HL-60 (cell line): ENCODE data around the gene PAQR8.

Experiments used
- DNase-seq, 2 experiments: peaks; one replicate each; pipeline ENCODE4 v3.0.0-alpha.2; 2010 to 2020; ENCODE audit warnings: low read depth in 1 of 2, low spot score in 1 of 2
- H3K27ac ChIP-seq: fragments of 250-450 bp; sonication (Bioruptor Pico); replicated peaks from 2 replicates; pipeline ENCODE4 v1.5.1; 2020; ENCODE audit warnings: mild to moderate bottlenecking, moderate library complexity
- H3K27me3 ChIP-seq: fragments of 250-450 bp; sonication (Bioruptor Pico); 2 replicates; pipeline ENCODE4 v1.5.1; 2021; ENCODE audit warnings: mild to moderate bottlenecking, moderate library complexity; ENCODE audit not compliant: insufficient read depth, poor library complexity, severe bottlenecking
- H3K4me3 ChIP-seq: replicated peaks from 2 replicates; pipeline ENCODE4 v1.5.1; 2011; ENCODE audit warnings: mild to moderate bottlenecking, control low read depth, low read length; ENCODE audit not compliant: insufficient read depth
- GABPA ChIP-seq: IDR thresholded peaks from 2 replicates; pipeline ENCODE4 v1.6.1; 2012; ENCODE audit warnings: low read depth
- POLR2AphosphoS5 ChIP-seq: IDR thresholded peaks from 2 replicates; pipeline ENCODE4 v1.6.1; 2012; ENCODE audit warnings: low read depth
- REST ChIP-seq: IDR thresholded peaks from 2 replicates; pipeline ENCODE4 v1.6.1; 2012; ENCODE audit warnings: low read depth; ENCODE audit not compliant: insufficient replicate concordance
- SPI1 ChIP-seq: IDR thresholded peaks from 2 replicates; pipeline ENCODE4 v1.6.1; 2012; ENCODE audit warnings: low read depth, mild to moderate bottlenecking, borderline replicate concordance
- long read RNA-seq: library from polyadenylated mRNA; unstranded; transcript quantifications from one replicate; pipeline ENCODE4 v2.0.0, GENCODE V29; 2020
- TF ChIP-seq, protein P1 (sequence below): IDR thresholded peaks from one replicate; pipeline ENCODE4 v1.5.1; 2011; ENCODE audit warnings: low read length, control low read depth, inconsistent platforms; ENCODE audit not compliant: insufficient read depth

PAQR8 gene
- long read RNA-seq, full-length matches to known transcripts = 7 of 7 reads
- long read RNA-seq, partial matches to known transcripts = 0 of 7 reads
- long read RNA-seq, other reads (novel, unspliced or antisense) = 0 of 7 reads

- peak within 1 kb of the TSS; percentile 93 for H3K4me3 ChIP-seq
- no peaks in the 10 kb centered on the region for H3K27me3 ChIP-seq
- H3K27ac ChIP-seq = peak within 1 kb of the TSS; percentile 67
- TF ChIP-seq, protein P1, sequence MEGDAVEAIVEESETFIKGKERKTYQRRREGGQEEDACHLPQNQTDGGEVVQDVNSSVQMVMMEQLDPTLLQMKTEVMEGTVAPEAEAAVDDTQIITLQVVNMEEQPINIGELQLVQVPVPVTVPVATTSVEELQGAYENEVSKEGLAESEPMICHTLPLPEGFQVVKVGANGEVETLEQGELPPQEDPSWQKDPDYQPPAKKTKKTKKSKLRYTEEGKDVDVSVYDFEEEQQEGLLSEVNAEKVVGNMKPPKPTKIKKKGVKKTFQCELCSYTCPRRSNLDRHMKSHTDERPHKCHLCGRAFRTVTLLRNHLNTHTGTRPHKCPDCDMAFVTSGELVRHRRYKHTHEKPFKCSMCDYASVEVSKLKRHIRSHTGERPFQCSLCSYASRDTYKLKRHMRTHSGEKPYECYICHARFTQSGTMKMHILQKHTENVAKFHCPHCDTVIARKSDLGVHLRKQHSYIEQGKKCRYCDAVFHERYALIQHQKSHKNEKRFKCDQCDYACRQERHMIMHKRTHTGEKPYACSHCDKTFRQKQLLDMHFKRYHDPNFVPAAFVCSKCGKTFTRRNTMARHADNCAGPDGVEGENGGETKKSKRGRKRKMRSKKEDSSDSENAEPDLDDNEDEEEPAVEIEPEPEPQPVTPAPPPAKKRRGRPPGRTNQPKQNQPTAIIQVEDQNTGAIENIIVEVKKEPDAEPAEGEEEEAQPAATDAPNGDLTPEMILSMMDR = no peak
- TF ChIP-seq POLR2AphosphoS5 (no peak; the same call in 1 of the 2 replicates), SPI1 (no peak), GABPA (no peak), REST (no peak)
- DNase-seq = peak; percentile 56 to 72
Observed at GRCh38 chr6:52361945-52362442, at the start of gene PAQR8. PAQR8 (plus strand) TSS chr6:52362151; CDS start chr6:52403214, 41,063 bp downstream.

DNA sequence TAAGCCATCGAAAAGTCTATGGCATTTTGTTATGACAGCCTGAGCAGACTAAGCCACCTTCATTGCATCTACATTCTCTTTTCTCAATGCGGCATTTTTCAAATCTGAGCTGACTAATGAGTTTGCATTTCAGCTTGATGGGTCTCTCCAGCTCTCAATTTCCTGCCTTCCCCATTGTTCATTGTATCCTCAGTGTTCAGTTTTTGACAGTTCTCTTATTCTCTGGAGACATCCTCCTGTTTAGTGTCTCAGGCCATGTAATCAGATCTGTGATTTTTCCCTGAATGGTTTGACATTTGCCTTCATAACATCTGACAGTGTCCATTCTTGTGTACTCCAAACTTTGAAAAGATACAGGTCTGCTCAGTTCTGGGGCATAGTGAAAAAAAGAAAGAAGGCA is 49.5 kb upstream of the PAQR8 start:
- Histone ChIP-seq H3K27ac (no peak overlapping the region), H3K27me3 (no peaks in the 10 kb centered on the region), H3K4me3 (no peak overlapping the region)
- no peak for TF ChIP-seq POLR2AphosphoS5
- no peak for TF ChIP-seq GABPA
- no peak for TF ChIP-seq REST
- TF ChIP-seq, protein P1 = no peak
- TF ChIP-seq SPI1 = no peak
- DNase-seq = no peak

DNA sequence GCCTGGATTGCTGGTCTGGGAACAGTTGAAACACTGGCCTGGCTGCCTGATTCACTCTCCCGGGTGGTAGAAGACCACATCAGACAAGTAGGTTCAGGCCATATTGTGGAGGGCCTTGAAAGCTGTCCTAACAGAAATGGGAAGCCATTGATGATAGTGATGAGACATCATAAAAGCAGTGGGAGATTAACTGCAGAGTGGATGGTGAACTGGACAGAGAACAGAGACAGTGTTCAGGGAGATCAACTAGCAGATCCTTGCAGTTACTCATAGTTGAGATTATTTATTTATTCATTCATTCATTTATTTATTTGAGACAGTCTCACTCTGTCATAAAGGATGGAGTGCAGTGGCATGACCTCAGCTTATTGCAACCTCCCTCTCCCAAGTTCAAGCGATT is 47.2 kb upstream of the PAQR8 start:
- DNase-seq = no peak
- TF ChIP-seq, protein P1 = no peak
- TF ChIP-seq SPI1 = no peak
- TF ChIP-seq GABPA = no peak
- Histone ChIP-seq H3K27ac (no peak overlapping the region), H3K4me3 (no peak overlapping the region), H3K27me3 (no peaks in the 10 kb centered on the region)

DNA sequence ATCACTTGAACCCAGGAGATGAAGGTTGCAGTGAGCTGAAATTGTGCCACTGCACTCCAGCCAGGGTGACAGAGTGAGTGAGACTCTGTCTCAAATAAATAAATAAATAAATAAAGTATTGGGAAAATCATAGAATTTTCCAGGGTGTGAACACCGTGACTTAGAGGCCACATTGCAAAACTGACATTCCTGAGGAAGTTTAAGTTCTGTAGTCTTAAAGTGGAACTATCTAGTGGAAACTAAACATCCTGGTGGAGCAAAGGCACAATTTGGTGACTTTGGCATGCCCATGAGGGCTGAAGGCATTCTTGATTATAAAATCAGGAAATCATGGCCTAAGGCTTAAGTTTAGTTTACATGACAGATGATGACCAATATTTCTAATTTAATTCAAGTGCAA is 44.7 kb upstream of the PAQR8 start:
- no peak overlapping the region for H3K27ac ChIP-seq
- no peak overlapping the region for H3K4me3 ChIP-seq
- DNase-seq = no peak
- no peaks in the 10 kb centered on the region for H3K27me3 ChIP-seq
- TF ChIP-seq GABPA = no peak
- TF ChIP-seq, protein P1 = no peak
- TF ChIP-seq POLR2AphosphoS5 = no peak
- no peak for TF ChIP-seq SPI1
- TF ChIP-seq REST = no peak
